Fibroblast of the aortic adventitia (primary cell): ENCODE measurements around the gene OR5T1. TPM values are rescaled to one million over a fixed set of nuclear protein-coding genes. Genes with fewer than 3 reads are reported as not detected.

Experiments used
- DNase-seq: peaks from one replicate; pipeline ENCODE4 v3.0.0-alpha.2; 2010; ENCODE audit warnings: low read depth
- H3K4me3 ChIP-seq: 2 replicates; pipeline ENCODE4 v1.5.1; 2011; ENCODE audit warnings: low read depth, mild to moderate bottlenecking, control low read depth, low read length, moderate library complexity
- total RNA-seq: library from RNA; depleted of rRNA; stranded (reverse); fragments of >200 nt; gene quantifications from 2 replicates; pipeline ENCODE4 v1.2.3, GENCODE V29; 2012; ENCODE audit warnings: low replicate concordance
- TF ChIP-seq, protein P1 (sequence below): IDR thresholded peaks from 2 replicates; pipeline ENCODE4 v1.5.1; 2011; ENCODE audit warnings: mild to moderate bottlenecking, low read length, control low read depth, inconsistent platforms; ENCODE audit not compliant: insufficient read depth

The OR5T1 gene
- total RNA-seq, 1 donor = not detected

DNA sequence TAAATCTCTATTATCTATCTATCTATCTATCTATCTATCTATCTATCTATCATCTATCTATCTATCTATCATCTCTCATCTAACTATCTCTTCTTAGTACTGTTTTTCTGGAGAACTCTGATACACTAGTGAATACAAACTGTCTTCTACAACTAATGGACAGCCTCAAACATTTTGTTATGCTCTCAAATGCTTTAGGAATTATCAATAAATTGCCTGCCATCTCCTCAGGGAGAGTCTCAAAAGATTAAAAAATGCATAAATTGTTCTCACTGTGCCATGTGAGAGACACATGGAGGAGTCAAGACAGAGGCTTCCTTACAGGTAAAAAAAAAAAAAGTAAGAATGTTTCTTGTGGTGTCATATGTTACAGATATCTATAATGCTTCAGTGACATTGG is 40.9 kb downstream of the OR5T1 start, which contains the start of gene OR8K3:
OR8K3 (plus strand) TSS at position 301 of the 400 bp plus-strand sequence. CDS start 3,163 bp downstream, outside the sequence.
- TF ChIP-seq, protein P1, sequence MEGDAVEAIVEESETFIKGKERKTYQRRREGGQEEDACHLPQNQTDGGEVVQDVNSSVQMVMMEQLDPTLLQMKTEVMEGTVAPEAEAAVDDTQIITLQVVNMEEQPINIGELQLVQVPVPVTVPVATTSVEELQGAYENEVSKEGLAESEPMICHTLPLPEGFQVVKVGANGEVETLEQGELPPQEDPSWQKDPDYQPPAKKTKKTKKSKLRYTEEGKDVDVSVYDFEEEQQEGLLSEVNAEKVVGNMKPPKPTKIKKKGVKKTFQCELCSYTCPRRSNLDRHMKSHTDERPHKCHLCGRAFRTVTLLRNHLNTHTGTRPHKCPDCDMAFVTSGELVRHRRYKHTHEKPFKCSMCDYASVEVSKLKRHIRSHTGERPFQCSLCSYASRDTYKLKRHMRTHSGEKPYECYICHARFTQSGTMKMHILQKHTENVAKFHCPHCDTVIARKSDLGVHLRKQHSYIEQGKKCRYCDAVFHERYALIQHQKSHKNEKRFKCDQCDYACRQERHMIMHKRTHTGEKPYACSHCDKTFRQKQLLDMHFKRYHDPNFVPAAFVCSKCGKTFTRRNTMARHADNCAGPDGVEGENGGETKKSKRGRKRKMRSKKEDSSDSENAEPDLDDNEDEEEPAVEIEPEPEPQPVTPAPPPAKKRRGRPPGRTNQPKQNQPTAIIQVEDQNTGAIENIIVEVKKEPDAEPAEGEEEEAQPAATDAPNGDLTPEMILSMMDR = no peak
- no peak for DNase-seq
- H3K4me3 ChIP-seq = no peak within 1 kb of the TSS

Other genes with a start within 250 kb of the OR5T1 start
- not detected in 2 replicates for gene OR5AS1, start 246.5 kb upstream of the OR5T1 start, total RNA-seq
- gene OR8I2, start 180.8 kb upstream of the OR5T1 start, total RNA-seq = not detected in 2 replicates
- not detected in 2 replicates for gene OR8H2, start 170.5 kb upstream of the OR5T1 start, total RNA-seq
- gene OR8H3, start 151.8 kb upstream of the OR5T1 start, total RNA-seq = not detected in 2 replicates
- gene OR8J3, start 134.0 kb upstream of the OR5T1 start, total RNA-seq = not detected in 2 replicates
- not detected in 2 replicates for gene OR8K5, start 113.8 kb upstream of the OR5T1 start, total RNA-seq
- not detected in 2 replicates for gene OR5J2, start 97.5 kb upstream of the OR5T1 start, total RNA-seq
- gene OR5T2, start 39.9 kb upstream of the OR5T1 start, total RNA-seq = not detected in 2 replicates
- not detected in 2 replicates for gene OR5T3, start 21.9 kb upstream of the OR5T1 start, total RNA-seq
- not detected in 2 replicates for gene OR8H1, start 18.1 kb downstream of the OR5T1 start, total RNA-seq
- gene OR8K3, start 41.0 kb downstream of the OR5T1 start, total RNA-seq = not detected in 2 replicates
- not detected in 2 replicates for gene OR8K1, start 71.9 kb downstream of the OR5T1 start, total RNA-seq
- not detected in 2 replicates for gene OR8J1, start 80.1 kb downstream of the OR5T1 start, total RNA-seq
- not detected in 2 replicates for gene OR8U1, start 101.5 kb downstream of the OR5T1 start, total RNA-seq
- gene OR5AL1, start 138.5 kb downstream of the OR5T1 start, total RNA-seq = not detected in 2 replicates
- not detected in 2 replicates for gene OR5M3, start 199.2 kb downstream of the OR5T1 start, total RNA-seq
- gene OR5M8, start 217.2 kb downstream of the OR5T1 start, total RNA-seq = not detected in 2 replicates